Measurements from ENCODE around the gene RIC1. TPM values are rescaled to one million over a fixed set of nuclear protein-coding genes. Genes with fewer than 3 reads are reported as not detected.

The RIC1 gene
- total RNA-seq, 1 donor from 2014 or later, result 20.4 TPM

DNA sequence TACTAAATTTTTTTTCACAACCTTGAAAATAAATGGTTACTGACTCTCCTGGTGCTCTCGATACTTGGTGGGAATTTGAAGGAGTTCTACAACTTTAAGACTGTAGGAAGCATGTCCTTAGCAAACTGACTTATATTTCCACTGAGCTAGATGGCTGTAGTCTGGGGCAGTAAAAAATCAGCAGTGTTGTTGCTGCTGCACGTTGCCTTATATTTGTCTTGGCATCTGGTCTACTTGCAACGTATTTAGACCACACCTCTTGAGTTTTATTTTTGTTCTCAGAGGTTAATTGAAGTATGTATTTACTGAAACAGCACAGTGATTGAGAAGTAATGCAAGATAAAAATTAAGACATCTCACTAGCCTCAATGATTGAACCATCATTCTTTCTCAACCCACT is 127.7 kb downstream of the RIC1 start:
- Mint-ChIP-seq H3K36me3 (ENCODE audit: low read depth, unreplicated experiment) (peaks cover 12% of the 10 kb centered on the region), H3K27ac (ENCODE audit: unreplicated experiment) (no peak overlapping the region), H3K27me3 (ENCODE audit: unreplicated experiment) (peaks cover 2% of the 10 kb centered on the region), H3K9me3 (ENCODE audit: unreplicated experiment) (no peaks in the 10 kb centered on the region), H3K4me1 (ENCODE audit: unreplicated experiment) (no peaks in the 10 kb centered on the region), H3K4me3 (ENCODE audit: unreplicated experiment) (no peak overlapping the region)
- TF ChIP-seq, protein P1, sequence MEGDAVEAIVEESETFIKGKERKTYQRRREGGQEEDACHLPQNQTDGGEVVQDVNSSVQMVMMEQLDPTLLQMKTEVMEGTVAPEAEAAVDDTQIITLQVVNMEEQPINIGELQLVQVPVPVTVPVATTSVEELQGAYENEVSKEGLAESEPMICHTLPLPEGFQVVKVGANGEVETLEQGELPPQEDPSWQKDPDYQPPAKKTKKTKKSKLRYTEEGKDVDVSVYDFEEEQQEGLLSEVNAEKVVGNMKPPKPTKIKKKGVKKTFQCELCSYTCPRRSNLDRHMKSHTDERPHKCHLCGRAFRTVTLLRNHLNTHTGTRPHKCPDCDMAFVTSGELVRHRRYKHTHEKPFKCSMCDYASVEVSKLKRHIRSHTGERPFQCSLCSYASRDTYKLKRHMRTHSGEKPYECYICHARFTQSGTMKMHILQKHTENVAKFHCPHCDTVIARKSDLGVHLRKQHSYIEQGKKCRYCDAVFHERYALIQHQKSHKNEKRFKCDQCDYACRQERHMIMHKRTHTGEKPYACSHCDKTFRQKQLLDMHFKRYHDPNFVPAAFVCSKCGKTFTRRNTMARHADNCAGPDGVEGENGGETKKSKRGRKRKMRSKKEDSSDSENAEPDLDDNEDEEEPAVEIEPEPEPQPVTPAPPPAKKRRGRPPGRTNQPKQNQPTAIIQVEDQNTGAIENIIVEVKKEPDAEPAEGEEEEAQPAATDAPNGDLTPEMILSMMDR (IDR thresholded peaks at IDR 0.05; ENCODE audit: unreplicated experiment), result no peak
- DNase-seq (ENCODE audit: low spot score), result no peak

- H3K27ac Mint-ChIP-seq (ENCODE audit: unreplicated experiment), result no peak overlapping the region
- no peak for DNase-seq (ENCODE audit: low spot score)
- H3K4me1 Mint-ChIP-seq (ENCODE audit: unreplicated experiment), result no peaks in the 10 kb centered on the region
- no peaks in the 10 kb centered on the region for H3K27me3 Mint-ChIP-seq (ENCODE audit: unreplicated experiment)
- TF ChIP-seq, protein P1 (IDR thresholded peaks at IDR 0.05; ENCODE audit: unreplicated experiment), result no peak
- H3K4me3 Mint-ChIP-seq (ENCODE audit: unreplicated experiment), result no peak overlapping the region
- peaks cover 21% of the 10 kb centered on the region for H3K36me3 Mint-ChIP-seq (ENCODE audit: low read depth, unreplicated experiment)
- H3K9me3 Mint-ChIP-seq (ENCODE audit: unreplicated experiment), result no peaks in the 10 kb centered on the region
Observed at GRCh38 chr9:5760338-5760737, 131.4 kb downstream of the RIC1 start.

- no peak overlapping the region for H3K4me3 Mint-ChIP-seq (ENCODE audit: unreplicated experiment)
- no peaks in the 10 kb centered on the region for H3K27me3 Mint-ChIP-seq (ENCODE audit: unreplicated experiment)
- TF ChIP-seq, protein P1 (IDR thresholded peaks at IDR 0.05; ENCODE audit: unreplicated experiment), result no peak
- no peaks in the 10 kb centered on the region for H3K9me3 Mint-ChIP-seq (ENCODE audit: unreplicated experiment)
- no peaks in the 10 kb centered on the region for H3K4me1 Mint-ChIP-seq (ENCODE audit: unreplicated experiment)
- DNase-seq (ENCODE audit: low spot score), result no peak
- no peak overlapping the region for H3K27ac Mint-ChIP-seq (ENCODE audit: unreplicated experiment)
- peaks cover 33% of the 10 kb centered on the region for H3K36me3 Mint-ChIP-seq (ENCODE audit: low read depth, unreplicated experiment)
Observed at GRCh38 chr9:5762421-5762820, 133.5 kb downstream of the RIC1 start.

DNA sequence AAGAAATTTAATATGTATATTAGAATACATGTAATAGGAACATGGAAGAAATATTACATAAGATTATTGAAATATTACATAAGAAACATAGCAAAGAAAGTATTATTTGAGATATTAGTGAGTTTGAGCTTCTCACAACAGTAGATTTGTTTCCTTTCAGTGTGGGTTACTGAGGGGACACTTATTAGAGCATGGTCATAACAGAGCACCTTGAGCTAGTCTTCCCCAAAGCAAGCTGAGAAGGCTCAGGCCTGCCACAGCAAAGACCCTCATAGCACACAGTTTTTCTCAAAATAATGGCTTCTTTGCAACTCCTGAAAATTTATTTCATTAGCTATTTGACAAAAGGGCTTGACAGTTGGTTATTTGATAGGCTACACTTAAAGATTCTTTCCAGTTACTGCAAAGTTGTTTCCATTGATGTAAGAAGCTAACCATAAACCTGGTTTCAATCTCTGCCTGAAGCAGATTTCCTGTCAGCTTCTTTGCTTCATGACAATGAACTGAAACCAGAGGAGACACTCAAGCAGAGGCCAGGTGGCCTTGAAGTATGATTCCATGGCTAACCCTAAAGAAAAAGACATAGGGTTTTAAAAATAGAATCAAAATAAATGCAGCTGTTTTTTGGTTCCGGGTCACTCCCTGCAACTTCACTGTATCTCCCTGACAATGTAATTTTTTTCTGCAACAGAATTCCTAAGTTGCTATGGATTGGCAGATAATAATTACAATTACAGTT is 135.4 kb downstream of the RIC1 start:
- DNase-seq (ENCODE audit: low spot score), result no peak
- Mint-ChIP-seq H3K27ac (ENCODE audit: unreplicated experiment) (no peak overlapping the region), H3K36me3 (ENCODE audit: low read depth, unreplicated experiment) (peaks cover 38% of the 10 kb centered on the region), H3K9me3 (ENCODE audit: unreplicated experiment) (no peaks in the 10 kb centered on the region), H3K27me3 (ENCODE audit: unreplicated experiment) (no peaks in the 10 kb centered on the region), H3K4me1 (ENCODE audit: unreplicated experiment) (peaks cover 3% of the 10 kb centered on the region), H3K4me3 (ENCODE audit: unreplicated experiment) (no peak overlapping the region)
- TF ChIP-seq, protein P1 (IDR thresholded peaks at IDR 0.05; ENCODE audit: unreplicated experiment), result no peak

All from endothelial cell (in vitro differentiated cells).